Measurements from ENCODE around the gene CACNA2D1.

CACNA2D1 gene

DNA sequence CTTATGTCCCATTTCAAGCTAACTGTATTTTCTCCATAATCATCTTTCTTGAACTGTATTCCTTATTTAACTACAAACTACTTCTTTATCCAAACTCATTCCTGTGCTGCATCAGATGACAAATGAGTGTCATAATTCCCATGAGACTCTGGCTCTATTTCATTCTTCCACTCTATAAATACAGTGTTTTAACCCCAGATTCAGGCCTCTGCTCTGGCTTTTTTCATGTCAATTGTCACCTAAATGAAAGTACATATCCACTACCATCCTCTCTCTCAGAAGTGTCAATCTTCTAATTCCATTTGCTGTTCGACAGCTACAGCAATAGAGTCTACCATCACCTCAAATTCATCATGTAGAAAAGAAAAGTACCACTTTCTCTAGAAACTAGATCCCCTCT, 172.7 kb downstream of the CACNA2D1 start:
- DNase-seq, result no peak

DNA sequence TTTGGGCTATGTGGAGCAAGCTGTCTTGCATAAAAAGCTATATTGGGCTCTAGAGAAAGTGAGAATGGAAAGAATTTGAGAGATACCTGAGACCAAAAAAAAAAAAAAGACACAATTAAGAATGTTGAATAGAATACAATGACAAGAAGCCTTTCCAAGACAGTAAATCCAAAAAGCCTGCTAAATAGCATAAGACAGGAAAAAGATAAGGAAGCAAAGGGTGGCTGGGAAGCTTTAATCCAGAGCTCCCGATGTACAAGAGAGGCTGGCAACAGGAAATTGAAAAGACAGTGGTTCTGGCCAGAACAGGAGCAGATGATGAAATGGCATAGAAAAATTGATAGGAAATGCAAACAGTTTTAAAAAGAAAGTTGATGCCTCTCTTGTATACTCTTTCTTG, 174.9 kb downstream of the CACNA2D1 start:
- DNase-seq, result no peak

DNA sequence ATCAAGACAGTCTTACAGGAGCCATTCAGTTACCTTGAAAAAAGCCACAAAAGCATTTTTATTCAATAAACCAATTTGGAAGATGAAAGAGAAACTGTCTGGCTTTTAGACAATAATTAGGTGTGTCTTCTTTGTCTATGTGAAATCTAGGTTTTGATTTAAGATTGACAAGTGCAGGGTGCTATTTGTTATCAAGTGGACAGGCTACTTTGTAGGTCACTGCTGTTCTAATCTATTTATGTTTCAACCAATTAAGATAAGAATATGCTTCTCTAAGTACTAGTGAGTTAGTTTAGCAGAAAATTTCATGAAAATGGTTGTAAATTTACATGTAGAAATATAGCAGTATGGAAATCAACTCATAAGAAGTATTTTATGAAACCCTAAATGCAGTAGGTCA, 177.5 kb downstream of the CACNA2D1 start:
- no peak for DNase-seq

DNA sequence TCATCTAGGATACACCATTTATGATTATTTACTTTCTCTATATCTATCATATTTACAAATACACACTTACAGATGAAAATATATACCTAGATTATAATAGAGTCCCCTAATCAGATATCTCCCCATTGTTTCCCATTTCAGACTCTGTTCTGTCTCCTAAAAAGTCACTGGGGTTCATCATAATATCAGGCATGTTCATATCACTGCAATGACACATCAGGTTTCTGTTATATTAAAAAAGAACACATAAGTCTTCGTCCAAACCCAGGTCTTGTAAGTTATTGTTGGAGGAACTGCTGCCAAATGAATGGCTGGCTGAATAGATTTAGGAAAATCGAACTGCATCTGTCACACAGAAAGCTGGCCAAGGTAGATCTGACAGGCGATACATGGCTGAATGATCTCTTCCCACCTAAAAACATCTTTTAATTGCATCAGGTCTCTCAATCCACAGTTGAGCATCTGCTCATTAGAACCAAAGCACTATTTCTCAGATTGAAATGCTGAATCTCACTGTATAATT, 178.7 kb downstream of the CACNA2D1 start:
- no peak for DNase-seq

DNA sequence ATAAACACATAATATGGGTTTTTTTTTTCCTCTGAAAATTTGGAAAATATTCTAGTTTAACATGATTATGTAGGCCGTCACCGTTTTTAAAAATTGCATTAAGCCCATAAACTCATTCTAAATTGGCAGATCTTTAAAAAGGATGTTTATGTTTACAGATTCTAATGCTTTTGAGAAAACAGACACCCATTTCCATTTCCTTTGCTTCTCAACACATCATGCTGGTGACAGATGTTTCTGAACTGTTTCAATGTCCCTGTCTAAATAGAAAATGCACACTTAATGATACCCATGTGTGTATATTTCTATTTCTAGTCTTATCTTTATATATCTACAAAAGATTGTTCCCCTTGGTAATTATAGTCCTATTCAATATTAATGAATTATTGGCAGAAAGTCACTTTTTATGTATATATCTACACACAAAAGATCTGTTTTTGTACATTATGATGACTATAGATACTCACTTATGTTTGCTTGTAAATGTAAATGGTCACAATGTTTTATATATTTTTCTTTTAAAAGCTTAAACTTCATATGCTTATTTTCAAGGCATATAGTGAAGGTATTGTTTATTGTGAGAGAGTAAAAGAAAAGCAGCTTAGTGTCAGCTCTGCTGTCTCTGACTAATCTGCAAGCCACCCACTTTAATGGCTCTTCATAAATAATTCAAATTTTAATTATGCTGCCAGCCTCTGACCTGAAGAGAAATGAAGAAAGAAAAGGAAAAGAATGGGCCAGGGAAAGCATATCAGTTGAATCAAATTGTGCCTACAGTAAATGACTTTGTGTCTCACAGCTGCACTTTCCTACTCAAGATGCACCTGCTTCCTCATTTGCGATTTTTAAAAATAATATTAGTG, 179.4 kb downstream of the CACNA2D1 start:
- no peak for DNase-seq

DNA sequence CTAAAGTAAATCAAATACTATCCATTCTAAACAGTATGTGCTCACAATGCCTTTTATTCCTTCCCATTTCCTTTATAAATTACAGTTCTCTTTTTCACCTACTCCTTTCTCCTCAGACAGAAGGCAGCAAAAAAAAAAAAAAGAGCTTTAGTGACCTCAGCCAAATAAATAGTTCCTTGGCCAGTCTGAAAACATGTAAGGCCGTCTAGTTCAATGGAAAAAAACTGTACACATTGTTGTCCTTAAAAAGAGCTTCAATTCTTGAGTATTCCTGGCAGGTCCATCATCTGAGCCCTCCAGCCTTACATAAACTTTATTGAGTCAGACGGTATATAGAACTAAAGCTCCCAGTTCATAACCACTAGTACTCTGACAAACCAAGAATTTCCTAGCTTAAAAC, 185.4 kb downstream of the CACNA2D1 start:
- no peak for DNase-seq

DNA sequence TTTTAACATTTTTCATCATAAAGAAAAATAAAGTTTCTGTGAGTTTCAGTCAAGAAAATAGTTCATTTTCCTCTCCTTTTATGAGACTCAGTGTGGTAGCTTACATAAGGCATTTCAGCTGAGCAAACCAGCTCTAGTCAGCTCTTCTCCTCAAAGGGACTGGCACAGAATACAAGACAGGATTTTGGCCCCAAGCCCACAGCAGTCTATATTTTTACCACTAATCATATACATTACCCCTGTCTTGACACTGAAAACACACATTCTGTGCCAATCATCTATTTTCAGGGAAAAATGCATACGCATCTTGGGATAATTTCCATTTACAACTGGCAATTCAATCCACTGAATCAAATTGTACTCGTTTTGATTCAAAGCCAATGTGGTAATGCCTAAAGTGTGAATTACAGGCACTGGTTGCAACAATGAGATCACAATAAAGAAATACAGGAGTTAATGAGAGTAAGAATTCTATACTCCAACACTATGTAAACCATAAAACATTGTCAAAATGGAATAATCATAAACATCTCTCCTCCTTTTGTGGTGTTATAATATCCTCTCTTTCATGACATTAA, 186.4 kb downstream of the CACNA2D1 start:
- DNase-seq, result no peak

DNA sequence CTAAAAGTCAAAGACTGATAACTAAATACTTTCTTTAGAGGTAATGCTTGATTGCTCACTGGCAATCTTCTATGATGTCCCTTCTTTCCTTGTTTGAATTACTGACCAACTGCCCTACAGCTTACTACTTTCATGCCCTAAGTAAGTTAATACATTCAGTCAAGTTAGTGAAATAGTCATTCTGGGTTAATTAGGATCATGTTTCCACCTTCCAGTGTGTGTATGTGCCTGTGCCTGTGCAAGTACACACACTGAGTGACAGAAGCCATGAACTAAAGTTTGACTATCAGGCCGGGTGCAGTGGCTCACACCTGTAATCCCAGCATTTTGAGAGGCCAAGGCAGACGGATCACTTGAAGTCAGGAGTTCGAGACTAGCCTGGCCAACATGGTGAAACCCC, 187.9 kb downstream of the CACNA2D1 start:
- DNase-seq, result no peak

DNA sequence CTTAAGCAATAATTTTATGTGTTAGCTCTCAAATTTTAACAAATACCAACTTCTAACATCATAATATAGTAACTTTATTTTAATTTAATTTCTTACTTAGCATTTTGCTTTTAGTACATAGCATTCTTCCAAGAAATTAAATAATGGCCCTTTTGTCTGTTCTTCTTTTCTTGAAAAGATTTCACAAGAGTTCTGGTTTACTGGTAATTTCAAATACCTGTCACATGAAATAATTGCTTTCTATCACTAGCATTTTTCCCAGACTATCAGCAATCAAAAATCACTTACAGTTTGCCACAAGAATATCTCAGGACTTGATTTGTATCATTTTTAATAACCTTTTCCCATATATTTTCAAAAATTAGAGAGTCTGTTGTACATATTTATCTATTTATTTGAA, 193.0 kb downstream of the CACNA2D1 start:
- no peak for DNase-seq

DNA sequence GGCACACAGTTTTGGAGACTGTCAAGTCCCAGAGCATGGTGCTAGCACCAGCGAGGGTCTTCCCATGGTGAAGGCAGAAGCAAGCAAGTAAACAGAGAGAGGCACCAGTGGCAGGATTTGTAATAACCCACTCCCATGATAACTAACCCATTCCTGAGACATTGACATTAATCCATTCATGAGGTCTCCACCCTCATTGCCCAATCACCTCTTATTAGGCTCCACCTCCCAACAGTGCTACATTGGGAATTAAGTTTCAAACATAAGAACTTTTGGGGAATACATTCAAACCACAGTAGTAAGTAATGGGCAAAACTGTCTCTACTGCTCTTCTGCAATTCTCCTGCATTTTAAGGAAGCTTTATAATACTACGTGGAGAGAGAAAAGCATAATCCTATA, 193.6 kb downstream of the CACNA2D1 start:
- no peak for DNase-seq

DNA sequence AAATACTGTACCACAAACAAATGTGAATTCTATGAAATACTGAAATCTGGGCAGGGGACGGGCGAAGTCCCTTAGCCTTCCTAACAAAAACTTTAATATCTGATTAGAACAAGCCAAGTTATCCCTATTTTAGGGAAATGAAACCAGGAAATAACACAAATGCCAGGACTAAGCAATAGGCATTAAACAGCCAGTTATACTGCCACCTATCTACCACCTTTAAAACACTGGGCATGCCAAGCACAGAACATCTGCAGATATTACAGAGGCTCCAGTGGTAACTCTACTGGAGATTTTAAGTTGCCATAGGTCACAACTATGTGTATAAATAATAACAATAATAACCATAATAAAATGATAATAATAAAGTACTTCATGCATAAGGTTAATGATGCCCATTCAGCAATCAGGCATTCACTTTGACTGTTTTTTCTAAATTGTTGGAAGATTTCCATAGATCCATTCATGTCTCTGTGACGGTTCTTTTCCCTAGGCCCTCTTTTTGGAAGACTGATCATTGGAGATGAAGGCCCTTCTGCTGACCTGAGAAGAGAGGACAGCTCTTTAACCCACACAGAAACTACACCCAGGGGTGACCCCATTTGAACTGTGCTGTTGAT, 195.7 kb downstream of the CACNA2D1 start:
- peak in 1 of 2 experiments; percentile 37 for DNase-seq

DNA sequence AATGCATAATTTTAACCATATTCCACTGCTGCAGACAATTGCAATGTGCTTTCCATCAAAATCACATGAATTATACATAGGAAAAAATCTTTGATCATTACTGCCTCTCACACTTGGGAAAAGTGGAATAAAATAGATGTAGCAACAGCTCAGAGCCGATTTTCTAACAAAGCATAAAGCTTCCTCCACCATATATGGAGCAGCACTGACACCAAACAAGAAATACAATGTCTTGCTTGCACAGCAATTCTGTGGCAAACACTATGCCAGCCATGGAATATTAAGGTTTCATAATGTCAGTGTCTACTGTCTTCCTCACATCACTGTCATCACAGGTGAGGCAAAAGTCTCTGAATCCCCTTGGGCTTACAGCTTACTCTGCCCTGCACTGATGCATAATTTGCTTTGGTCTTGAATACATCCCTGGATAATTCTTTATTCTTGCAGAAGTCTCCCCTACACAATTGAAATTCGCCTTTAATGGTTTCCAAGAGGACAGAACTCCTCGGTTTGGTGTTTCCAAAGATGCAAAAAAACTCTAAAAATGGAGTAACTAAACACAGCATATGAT, 198.5 kb downstream of the CACNA2D1 start:
- no peak for DNase-seq

DNA sequence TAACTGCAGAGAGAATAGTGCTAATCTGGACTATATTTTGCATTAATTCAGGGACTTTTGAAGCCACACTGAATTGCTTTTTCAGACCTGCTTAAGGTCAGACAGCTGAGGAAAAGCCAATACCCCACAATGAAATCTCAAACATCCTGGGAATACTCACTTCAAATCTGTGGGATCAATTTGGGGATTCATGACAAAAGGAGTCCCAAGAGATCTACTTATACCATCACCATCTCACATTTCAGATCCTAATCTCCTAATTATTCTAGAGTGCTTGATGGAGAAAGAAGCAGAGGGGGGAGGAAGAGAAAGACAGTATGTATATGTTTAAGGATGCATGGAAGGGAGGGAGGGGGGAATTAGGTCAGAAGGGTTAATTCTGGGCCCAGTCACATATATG, 202.2 kb downstream of the CACNA2D1 start:
- no peak for DNase-seq

DNA sequence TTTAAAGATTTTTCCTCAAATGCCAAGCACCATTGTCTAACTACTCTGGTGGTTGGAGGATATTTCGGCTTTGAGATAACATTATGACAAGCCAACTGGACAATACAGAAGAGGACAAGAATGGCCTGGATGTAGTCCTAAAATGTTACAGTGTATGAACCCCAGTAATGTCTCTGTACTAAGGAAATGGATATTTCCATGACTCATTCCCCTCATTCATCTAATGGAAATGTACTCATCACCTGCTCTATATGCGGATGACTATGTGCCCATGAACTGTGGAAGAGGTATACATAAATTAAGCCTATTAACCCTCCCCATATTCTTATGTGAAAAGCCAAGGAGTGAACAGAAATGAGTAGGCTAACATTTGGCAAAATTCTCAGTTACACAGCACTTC, 207.9 kb downstream of the CACNA2D1 start:
- DNase-seq, result no peak

DNA sequence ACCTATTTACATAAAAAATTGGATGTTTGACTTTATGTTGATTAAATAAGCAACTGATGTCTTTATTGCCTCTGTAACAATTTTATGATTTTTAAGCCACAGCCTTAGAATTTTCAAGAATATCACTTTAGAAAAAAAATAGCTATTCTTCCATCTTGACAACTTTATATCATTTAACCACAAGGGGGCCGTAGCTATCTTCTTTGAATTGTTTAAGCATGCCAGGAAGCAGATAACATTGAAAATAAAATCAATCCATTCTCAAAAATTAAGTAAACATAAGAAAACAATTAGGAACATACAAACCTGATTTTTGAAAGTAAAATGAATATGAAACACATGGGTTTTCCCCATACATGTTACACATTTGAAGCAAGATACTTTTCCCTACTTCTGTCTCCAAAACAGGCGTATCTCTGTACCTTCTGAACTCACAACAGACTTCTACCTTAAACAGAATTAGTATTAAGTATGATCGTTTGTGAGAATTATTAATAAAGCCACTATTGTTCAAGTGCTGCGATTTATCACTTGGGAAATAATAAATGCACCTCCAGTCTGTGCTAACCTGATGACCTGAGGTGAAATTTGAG, 209.0 kb downstream of the CACNA2D1 start:
- DNase-seq, result peak; percentile 10 to 55

DNA sequence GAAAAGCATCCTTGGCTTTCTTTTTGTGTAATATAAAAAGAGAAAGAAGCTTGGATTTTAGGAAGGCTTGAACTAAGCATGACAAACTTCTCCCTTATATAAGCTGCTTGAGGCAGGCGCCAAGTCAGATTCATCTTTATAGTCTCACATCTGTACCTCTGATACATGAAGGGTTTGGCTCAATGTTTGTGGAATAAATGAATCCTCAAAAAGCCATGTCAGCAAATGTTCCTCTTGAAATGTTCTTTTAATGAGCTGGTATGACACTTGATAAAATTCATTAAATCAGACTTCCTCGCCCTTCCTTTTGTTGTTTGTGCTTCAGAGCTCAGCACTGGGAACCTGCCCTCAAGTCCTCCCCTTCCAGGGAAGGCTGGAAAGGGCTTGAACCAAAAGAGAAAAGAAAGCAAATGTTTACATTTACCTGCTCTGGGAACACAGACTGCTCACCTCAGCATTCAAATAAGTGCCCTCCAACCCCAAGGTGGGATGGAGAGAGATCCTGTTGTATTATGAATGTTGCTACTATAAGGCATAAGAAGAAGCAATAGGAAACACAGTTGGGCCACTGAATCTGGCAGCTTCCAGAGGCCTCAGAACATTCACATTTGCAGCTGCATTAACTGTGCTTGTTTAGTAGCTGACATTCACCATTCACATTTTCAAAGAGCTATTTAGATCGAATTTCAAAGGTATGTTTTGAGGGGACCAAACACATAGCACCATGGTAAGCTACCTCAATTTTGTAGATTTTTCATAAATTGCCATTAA, 212.6 kb downstream of the CACNA2D1 start:
- DNase-seq, result no peak

DNA sequence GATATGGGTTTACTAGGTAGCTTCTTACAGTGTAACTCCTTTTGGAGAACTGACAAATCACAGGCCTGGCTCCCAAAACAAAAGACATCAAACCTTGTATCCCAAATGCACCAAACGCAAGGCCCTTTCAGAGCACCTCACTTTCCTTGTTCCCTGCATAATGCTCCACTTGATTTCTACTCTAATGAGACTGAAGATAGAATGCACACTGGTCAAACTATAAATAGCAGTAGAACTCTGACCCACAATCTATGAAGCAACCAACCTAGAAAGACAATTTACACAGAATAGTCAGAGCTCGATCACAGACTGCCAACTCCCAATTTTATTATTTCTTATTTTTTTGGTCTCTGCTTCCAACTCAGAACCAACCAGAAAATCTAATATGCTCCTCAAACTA, 214.4 kb downstream of the CACNA2D1 start:
- DNase-seq, result no peak

DNA sequence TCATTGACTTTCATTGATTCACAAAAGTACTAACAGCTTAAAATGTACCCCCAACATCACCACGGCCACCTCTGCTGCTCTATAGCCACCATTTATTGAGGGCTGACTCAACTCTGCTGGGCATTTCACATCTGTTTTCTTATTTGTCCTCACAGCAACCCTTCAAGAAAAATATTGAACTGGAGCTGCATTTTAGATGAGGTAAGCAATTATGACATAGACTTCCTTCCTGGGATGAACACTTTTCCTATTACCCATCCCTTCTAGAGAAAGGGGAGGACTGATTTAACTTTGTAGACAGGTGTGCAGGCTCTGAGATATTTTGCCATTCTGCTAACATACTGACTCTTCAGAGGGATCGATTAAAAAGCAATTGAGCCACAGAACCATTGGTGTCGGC, 217.4 kb downstream of the CACNA2D1 start:
- DNase-seq, result no peak

DNA sequence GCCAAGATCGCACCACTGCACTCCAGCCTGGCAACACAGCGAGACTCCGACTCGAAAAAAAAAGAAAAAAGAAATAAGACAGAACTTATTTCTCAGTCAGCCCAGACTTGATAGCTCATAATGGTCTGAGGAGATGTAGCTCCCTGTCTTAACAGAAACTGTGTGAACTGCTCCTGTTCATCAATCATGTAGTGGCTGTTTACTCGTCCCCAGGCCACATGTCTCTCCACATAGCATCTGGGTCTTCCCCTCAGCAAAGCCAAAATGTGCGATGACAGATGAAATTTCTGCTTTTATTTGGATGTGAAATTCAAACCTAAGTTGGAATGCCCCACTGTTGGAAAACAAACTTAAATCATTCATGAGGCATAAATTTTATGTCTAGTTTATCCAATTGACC, 219.0 kb downstream of the CACNA2D1 start:
- DNase-seq, result no peak

DNA sequence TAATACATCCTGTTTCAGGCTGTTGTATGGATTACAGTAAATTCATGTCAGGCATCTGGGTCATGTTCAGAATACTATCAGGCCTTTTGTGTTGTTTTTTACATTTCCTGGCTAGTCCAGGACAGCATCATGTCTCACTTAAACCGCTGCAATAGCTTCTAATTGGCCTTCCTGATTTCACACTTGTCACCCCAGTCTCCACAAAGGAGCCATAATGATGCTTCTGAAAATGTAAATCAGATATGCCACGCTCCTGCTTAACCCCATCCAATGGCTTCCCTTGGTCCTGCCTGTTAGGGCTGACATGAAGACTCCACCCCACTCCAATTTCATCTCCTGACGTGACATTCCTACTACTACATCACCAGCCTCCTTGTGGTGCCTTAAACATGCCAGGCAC, 220.0 kb downstream of the CACNA2D1 start:
- DNase-seq, result no peak

DNA sequence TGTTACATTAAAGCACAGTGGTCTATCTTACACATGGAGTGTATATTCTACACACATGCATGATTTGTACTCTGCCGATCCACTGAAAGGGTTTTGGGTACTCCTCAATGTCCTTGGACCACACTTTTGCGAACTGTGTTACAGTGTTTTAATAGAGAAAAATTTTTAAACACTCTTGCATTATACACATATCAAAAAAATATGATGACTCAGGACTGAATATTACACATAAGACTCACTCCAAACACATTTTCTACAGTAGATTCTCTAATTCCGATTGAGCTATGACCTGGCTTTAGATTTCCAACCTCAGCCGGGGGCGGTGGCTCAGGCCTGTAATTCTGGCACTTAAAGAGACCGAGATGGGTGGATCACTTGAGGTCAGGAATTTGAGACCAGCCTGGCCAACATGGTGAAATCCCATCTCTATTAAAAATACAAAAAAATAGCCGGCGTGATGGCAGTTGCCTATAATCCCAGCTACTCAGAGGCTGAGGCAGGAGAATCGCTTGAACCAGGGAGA, 222.4 kb downstream of the CACNA2D1 start:
- no peak for DNase-seq

DNA sequence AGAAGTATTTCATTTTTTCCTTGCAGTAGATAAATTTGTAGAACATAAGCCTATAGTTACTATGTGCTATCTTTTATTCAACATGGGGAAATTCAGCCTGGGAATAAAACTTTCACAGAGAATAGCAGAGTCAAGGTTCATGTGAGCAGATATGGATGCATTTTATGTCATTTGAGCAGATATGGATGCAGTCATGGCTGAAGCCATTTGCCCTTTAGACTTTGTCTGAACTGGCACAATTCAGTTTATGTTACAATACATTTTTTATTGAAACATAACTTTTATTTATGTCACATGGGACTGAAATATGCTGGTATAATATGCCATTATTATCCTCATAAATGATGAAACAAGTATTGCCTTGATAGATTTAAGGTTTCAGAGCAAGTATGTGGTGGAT, 231.1 kb downstream of the CACNA2D1 start:
- DNase-seq, result no peak
